Mucosa of rectum (tissue), 2 donors: Measurements from ENCODE around the gene FAM216B.
"Not testable (repeated sequence)": the region's sequence is repeated elsewhere in the genome, so short reads cannot be mapped to it uniquely, and the experiment has no call there.

Experiments used
- H3K27ac ChIP-seq, 2 donors: one replicate each; pipeline ENCODE4 v1.7.0; 2013; ENCODE audit warnings: inconsistent platforms in 2 of 2, low read depth in 2 of 2, low read length in 2 of 2
- H3K27me3 ChIP-seq, 2 donors: one replicate each; pipeline ENCODE4 v1.7.0; 2013; ENCODE audit warnings: low read length in 2 of 2; ENCODE audit not compliant: control insufficient read depth in 2 of 2, insufficient read depth in 2 of 2
- H3K36me3 ChIP-seq, 2 donors: one replicate each; pipeline ENCODE4 v1.7.0; 2013; ENCODE audit warnings: low read length in 2 of 2; ENCODE audit not compliant: control insufficient read depth in 2 of 2, insufficient read depth in 2 of 2
- H3K4me1 ChIP-seq, 2 donors: one replicate each; pipeline ENCODE4 v1.7.0; 2013; ENCODE audit warnings: low read length in 2 of 2, mild to moderate bottlenecking in 1 of 2; ENCODE audit not compliant: control insufficient read depth in 2 of 2, insufficient read depth in 2 of 2
- H3K4me3 ChIP-seq, 2 donors: one replicate each; pipeline ENCODE4 v1.7.0; 2013; ENCODE audit warnings: low read length in 2 of 2
- H3K9ac ChIP-seq, 2 donors: one replicate each; pipeline ENCODE4 v1.7.0; 2013; ENCODE audit warnings: low read length in 2 of 2, low read depth in 1 of 2, mild to moderate bottlenecking in 1 of 2
- H3K9me3 ChIP-seq, 2 donors: one replicate each; pipeline ENCODE4 v1.7.0; 2013; ENCODE audit warnings: low read length in 2 of 2; ENCODE audit not compliant: control insufficient read depth in 2 of 2
- donor health status: healthy.
- donor health status: Normal muscosa, but diverticular disease.

The FAM216B gene

GRCh38 chr13:42819687-42820086, 38.3 kb downstream of the FAM216B start:
- H3K27me3 ChIP-seq, H3K4me1 ChIP-seq, H3K4me3 ChIP-seq, H3K27ac ChIP-seq, H3K9me3 ChIP-seq, H3K9ac ChIP-seq, H3K36me3 ChIP-seq: not testable (repeated sequence)

- Histone ChIP-seq H3K9ac (no peak overlapping the region), H3K4me1 (no peaks in the 10 kb centered on the region), H3K27ac (no peak overlapping the region), H3K4me3 (no peak overlapping the region), H3K36me3 (no peaks in the 10 kb centered on the region), H3K27me3 (no peaks in the 10 kb centered on the region), H3K9me3 (no peaks in the 10 kb centered on the region)
Measured at GRCh38 chr13:42820451-42820850, 39.1 kb downstream of the FAM216B start.

- no peak overlapping the region for H3K4me3 ChIP-seq
- H3K27ac ChIP-seq, result no peak overlapping the region
- no peaks in the 10 kb centered on the region for H3K27me3 ChIP-seq
- H3K9ac ChIP-seq, result no peak overlapping the region
- H3K36me3 ChIP-seq, result no peaks in the 10 kb centered on the region
- no peaks in the 10 kb centered on the region for H3K4me1 ChIP-seq
- H3K9me3 ChIP-seq, result no peaks in the 10 kb centered on the region
Measured at GRCh38 chr13:42821437-42821836, 40.1 kb downstream of the FAM216B start.

- Histone ChIP-seq H3K27me3 (no peaks in the 10 kb centered on the region), H3K9me3 (no peaks in the 10 kb centered on the region), H3K27ac (no peak overlapping the region), H3K4me3 (no peak overlapping the region), H3K36me3 (no peaks in the 10 kb centered on the region), H3K9ac (no peak overlapping the region), H3K4me1 (no peaks in the 10 kb centered on the region)
Measured at GRCh38 chr13:42832341-42833096, 51.1 kb downstream of the FAM216B start.

- Histone ChIP-seq H3K9ac (no peak overlapping the region), H3K4me3 (no peak overlapping the region), H3K36me3 (no peaks in the 10 kb centered on the region), H3K27ac (no peak overlapping the region), H3K9me3 (no peaks in the 10 kb centered on the region), H3K27me3 (no peaks in the 10 kb centered on the region), H3K4me1 (no peaks in the 10 kb centered on the region)
Measured at GRCh38 chr13:42834946-42835345, 53.6 kb downstream of the FAM216B start.

- Histone ChIP-seq H3K9me3 (no peaks in the 10 kb centered on the region), H3K4me1 (no peaks in the 10 kb centered on the region), H3K9ac (no peak overlapping the region), H3K36me3 (no peaks in the 10 kb centered on the region), H3K27ac (no peak overlapping the region), H3K4me3 (no peak overlapping the region), H3K27me3 (no peaks in the 10 kb centered on the region)
Measured at GRCh38 chr13:42836930-42837690, 55.7 kb downstream of the FAM216B start.
